ENCODE measurements around the gene FDXR.
A peak's percentile ranks its signal among the peaks of the same experiment; 100 is the strongest.
"Not testable (repeated sequence)": the region's sequence is repeated elsewhere in the genome, so short reads cannot be mapped to it uniquely, and the experiment has no call there.

Gene FDXR

DNA sequence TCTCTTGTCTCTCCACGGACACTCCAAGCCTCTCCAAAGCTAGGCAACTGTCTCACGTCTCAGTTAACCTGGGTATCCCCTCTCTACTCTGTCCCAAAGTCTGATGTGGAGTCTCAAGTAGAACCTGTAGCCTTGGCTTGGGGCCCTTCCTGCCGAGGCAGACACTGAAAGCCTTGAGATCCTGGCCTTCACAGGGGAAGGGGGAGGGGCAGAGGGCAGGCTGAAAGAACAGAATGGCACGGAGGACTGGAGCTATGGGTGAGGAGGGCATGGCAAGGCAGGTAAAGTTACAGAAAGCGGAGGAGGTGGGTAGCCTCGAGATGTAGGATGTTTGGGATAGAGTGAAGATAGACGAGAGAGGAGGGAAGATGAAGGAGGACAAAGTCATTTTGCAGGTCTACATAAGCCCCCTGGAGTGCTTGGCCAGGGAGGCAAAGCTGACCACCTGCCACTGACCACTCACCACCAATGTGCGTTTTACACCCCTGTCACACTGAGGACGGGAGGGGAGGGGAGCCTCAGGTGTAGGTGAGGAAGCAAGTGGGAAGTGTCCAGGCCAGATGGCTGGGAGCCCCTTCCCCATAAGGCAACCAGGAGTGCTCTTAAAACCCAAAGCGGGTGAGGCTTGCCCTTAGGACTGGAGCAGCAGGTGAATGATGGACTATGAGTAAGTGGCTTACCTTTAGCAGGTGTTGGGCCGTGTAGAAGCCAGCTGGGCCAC is 1.3 kb downstream of the FDXR start:
- DNase-seq: no peak

DNA sequence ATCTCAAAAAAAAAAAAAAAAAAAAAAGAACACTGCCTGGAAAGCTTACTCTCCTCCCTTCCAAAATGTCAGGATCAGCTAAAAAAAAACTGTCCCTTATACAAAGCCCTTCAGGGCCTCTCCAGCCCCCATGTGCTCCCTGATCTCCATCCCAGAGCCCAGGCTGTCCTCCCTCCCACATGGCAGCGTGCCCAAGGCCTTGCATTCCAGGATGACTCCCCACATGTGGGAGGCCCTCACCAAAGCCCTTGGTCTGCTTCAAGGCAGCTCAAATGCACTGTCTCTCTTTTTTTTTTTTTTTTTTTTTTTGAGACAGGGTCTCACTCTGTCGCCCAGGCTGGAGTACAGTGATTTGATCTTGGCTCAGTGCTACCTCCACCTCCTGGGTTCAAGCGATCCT is 2.3 kb downstream of the FDXR start:
- peak; percentile 66 for DNase-seq

DNA sequence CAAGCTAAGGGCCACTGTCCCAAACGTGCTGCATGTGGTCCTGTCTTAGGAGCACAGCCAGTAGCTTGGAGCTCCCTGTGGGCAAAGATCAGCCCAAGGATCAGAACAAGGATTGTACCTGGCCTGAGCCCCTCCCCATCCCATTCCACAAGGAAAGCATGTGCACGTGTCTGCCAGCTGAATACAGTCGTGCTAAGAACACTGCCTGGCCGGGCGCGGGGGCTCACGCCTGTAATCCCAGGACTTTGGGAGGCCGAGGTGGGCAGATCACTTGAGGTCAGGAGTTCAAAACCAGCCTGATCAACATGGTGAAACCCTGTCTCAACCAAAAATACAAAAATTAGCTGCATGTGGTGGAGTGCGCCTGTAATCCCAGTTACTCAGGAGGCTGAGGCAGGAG is 2.8 kb downstream of the FDXR start:
- DNase-seq: not testable (repeated sequence)

GRCh38 chr17:74868908-74869255 is 3.9 kb downstream of the FDXR start:
- DNase-seq: no peak

DNA sequence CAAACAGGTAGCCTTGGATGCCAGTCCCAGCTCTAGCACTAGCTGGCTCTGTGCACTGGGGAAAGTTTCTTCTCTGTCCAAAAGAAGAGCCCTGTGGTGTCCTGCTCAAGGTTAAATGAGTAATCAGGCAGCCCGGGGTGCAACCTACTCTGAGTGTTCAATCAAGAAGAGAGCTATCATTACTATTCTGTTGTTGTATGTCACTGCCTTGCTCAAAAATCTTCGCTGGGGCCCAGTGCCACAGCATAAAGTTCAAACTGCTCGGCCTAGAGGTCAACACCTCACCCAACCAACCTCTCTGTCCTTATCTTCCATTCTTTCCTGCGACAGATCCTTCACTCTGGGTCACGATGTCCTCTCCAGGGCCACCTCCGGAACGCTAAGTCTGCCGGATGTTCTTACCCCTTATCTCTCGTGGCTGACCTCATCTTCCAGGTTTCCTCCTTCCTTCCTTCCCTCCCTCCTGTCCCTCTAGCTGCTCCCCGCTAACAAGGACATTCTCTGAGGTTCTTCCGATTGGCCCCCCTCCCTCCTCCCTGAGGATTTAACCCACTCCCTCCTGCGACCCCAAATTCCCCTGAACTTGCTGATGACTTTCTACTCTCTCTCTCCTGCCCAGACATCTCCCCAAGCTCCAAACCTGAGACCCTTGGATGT is 4.4 kb downstream of the FDXR start:
- DNase-seq: no peak

DNA sequence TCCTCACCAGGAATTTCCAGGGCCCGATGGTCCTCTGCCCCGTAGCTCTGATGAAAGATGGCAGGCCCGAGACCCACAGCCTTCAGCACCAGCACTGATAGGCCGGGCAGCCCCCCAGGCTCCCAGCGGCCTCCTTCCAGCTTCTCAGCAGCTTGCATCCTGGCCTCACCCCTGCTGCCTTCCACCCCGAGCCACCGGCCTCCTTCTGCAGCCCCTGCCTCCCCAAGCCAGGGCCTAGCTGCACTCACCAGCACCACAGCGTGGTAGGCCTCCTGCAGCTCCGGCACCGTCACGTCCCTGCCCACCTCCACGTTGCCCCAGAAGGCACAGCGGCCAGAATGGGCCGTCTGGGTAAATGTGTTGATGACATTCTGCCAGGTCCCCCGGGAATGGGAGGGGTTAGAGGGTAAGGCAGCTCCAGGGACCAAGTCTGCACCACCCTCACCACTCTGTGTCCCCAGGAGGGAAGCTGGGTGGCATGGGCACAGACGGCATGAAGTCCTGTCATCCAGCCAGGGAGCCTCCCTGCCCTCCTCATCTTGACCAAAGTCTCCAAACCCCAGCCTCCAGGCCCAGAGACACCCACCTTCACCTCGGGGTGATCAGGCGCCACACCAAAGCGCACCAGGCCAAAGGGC is 6.5 kb downstream of the FDXR start:
- no peak for DNase-seq

DNA sequence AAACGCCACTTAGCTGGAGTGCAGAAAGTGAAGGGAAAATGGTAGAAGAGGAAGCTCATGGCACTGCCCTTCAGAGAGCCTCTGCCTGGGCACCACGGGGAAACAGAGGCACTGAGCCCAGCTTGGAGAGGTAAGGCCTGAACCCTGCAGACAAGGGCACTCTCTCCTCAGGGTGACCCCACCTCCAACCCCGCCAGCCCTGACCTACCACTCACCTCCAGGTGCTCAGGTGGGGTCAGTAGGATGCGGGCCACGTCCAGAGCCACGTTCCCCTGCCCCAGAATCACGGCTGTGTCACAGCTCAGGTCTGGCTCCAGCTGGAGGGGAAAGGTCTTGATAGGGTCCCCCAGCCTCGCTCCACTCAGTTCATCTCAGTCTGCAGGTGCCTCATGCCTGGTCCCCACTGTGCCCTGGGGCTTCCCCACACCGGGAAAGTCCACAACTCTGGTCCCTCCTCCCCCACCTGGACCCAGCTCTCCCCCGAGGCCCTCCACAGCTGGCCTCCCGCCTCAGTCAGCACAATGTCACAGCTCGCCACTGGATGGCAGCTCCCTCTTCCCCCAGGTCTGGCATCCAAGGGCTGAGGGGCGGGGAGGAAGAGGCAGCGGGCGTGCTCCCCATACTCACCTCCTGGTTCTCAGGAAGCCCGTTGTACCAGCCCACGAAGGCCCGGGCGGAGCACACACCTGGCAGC is 7.1 kb downstream of the FDXR start:
- no peak for DNase-seq

GRCh38 chr17:74864866-74865395 is 7.9 kb downstream of the FDXR start:
- DNase-seq: peak; percentile 58

DNA sequence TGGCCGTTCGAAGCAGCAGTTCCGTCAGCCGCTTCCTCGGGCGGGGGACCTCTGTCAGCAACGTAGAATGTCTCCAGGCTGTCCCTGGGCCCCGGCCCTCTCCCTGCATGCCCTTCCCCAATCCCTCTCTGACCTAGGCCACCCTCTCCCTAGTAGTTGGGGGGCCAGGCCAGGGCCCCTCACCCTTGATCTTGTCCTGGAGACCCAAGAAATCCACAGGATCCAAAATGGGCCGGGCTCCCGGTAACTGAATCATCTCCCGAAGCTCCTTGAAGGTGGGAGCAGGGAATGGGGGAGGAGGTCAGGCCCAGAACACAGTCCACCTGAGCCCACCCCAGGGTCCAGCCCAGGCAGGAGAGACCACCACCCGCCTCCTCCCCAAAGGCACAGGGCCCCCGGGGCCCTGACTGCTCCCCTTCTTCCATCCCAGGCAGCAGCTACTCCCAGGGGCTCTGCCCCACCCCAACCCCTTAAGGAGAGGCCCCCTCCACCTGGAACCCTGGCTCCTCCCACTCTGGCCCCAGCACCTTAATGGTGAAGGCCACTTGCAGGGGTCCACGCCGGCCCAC is 8.4 kb downstream of the FDXR start:
- no peak for DNase-seq

GRCh38 chr17:74863420-74864296 is 9.1 kb downstream of the FDXR start:
- DNase-seq: no peak

- no peak for DNase-seq
Observed at GRCh38 chr17:74862919-74863318, 9.9 kb downstream of the FDXR start.

- peak; percentile 45 for DNase-seq
Observed at GRCh38 chr17:74862108-74862901, 10.5 kb downstream of the FDXR start.

DNA sequence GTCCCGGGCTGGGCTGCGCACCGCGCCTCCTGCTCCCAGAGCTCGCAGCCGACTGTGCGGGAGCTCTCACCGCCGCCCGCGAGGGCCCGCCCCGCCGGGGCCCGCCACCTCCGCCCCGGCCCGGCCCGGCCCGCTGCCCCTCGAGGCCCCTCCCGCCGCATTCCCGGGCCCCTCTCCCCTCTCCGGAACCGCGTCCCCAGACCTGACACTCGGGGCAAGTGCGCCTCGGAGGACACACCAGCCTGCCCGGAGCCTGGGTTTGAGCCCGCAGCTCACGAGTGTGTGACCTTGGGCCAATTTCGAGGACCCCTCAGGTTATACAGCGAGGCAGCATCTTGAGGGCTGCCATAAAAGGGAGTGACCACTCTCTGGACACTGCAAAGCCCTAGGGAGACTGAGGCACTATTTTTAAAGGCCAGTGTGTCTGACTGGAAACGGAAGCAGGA is 11.1 kb downstream of the FDXR start:
- DNase-seq: no peak

- DNase-seq: no peak
Observed at GRCh38 chr17:74860872-74861661, 11.7 kb downstream of the FDXR start.

DNA sequence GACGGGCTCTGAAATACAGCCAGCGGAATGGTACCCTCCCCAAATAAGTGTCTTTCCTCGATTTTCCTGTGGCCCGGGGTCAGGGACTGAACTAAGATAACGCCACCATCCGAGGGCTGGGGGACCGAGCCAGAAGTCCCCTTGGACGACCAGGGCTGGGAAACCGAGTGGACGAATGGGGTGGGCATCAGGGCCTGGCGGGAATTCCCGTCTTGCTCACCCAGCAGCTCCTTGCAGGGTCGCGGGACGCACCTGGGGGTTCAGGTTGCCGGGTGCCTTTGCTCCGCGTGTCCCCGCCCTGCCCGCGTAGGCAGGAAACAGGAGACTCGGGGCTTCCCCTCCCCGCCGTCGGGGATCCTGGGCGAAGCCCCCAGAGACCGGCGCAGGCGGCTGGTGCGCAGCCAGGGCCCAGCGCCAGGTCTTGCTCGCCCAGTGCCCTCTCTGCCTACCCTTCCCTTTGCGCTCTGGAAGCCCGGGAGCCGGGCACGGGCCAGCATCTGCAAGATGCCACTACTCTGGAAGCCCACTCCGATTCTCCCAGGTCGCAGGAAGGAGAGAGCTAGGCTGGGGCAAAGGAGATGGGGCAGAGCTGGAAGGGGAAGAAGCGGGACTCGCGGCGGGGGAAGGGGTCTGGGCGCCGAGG is 12.4 kb downstream of the FDXR start:
- DNase-seq: no peak

DNA sequence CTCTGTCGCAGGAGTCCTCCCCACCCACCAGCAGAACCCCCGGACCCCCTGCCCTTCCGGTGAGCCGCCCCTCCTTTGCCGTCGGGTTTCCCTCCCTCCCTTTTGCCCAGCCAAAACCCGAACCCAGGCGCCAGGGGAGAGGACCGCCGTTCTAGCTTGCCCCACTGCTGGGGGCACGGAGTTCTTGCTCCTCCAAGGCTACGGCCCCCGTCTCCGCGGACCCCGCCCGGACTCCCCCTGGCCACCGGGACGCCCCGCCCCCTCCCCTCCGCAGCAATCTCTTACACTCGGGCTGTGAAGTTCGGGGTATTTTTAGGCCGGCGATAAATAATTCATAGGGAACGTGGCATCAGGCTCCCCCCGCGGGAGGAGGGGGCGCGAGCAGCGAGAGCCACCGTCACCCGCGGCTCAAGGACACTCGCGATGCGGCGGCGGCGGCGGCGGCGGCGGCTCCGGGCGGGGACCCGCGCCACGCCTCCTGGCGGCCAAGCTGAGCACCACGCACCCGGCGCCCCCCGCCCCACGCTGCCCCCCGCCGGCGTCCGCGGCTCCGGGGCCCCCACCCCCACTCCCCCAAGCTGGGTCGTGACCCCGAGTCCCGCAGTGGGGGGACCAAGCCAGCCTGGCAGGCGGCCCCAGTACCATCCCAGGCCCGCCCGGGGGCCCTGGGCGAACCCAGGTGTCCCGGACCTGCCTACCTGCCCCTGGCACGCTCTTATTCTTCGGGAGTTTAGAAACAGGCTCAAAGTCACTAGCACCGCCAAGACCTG is 13.2 kb downstream of the FDXR start, which contains the start of gene GRIN2C:
Gene GRIN2C (minus strand): TSS at position 427 of the 770 bp plus-strand sequence. CDS start 4,793 bp downstream, outside the sequence.
- DNase-seq: no peak

DNA sequence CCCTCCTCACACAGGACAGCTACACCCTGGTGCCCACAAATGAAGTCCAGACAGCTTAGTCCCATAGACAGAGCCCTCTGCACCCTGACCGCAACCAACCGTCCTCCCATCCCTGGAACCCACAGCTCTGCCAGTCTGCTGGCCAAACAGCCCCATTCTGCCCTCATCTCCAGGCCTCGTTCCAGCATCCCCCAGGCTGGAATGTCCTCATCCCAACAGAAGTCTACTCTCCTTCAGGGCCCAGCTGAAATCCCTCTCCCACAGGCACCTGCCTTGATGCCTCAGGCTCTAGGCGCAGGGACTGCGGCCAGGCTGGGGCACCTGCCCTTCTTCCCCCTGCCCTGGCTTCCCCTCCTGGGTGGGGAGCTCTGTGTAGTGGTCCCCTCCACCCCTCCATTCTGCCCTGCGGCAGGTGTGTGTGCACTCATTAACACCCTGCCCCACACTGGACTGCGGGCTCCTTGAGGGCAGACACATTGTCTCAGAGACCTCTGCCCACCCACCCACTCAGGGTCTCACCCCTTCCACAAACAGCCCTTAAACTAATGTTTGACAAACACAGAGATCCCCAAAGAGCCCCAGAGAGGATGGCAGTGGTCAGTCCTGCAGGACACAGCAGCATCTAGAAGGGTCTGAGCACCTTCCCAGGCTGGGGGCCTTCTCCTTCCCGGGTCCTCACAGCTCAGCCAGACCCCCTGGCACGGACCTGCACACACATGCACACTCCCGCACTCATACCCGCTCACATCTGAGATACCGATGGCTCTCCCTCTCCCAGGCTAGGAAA is 13.9 kb downstream of the FDXR start:
- no peak for DNase-seq

DNA sequence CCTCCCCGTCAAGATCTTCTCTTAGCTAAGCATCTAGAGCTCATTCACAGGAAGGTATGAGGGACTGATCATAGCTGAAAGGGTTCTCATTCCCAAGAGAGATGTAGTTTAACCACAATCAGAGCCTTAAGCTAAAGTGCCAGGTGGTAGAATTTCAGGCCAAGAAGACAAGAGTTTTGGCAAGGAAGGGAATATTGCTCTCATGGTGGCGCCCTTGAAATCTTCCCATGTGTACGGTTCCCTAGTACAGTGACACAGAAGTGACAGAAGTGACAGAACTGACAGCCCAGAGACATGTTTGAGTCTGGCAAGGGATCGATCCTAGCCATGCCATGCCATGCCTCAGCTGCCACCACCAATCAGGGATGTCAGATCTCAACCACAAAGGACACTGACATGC is 15.6 kb downstream of the FDXR start:
- DNase-seq: no peak
